Regular cardiac myocyte (primary cell): ENCODE measurements around the gene NFASC. TPM values are rescaled to one million over a fixed set of nuclear protein-coding genes. Genes with fewer than 3 reads are reported as not detected.

Experiments
- total RNA-seq: library from RNA; depleted of rRNA; stranded (reverse); fragments of >200 nt; gene quantifications from 2 replicates; pipeline ENCODE4 v1.2.3, GENCODE V29; 2014

Gene NFASC
- total RNA-seq = 13.8 and 42.6 TPM in 2 replicates

GRCh38 chr1:204870160-204870912 lies at the start of gene NFASC:
TSS of gene NFASC (plus strand) at chr1:204870862. CDS start at chr1:204944316, 73,454 bp downstream.

GRCh38 chr1:205042911-205043806 lies 172.5 kb downstream of the NFASC start, which contains the start of gene CNTN2:
TSS of gene CNTN2 (plus strand) at chr1:205043212. CDS start at chr1:205053186, 9,974 bp downstream.

Other genes starting within 250 kb of the NFASC start
- not detected in 2 replicates for gene LRRN2, start 185.1 kb upstream of the NFASC start, total RNA-seq
- under 0.01 TPM in 2 replicates for gene CNTN2, start 172.3 kb downstream of the NFASC start, total RNA-seq
- gene TMEM81, start 213.6 kb downstream of the NFASC start, total RNA-seq = 1.7 and 2.7 TPM in 2 replicates